ENCODE measurements around the gene TESK2.
"Not testable (repeated sequence)": the region's sequence is repeated elsewhere in the genome, so short reads cannot be mapped to it uniquely, and the experiment has no call there.

TESK2 gene

GRCh38 chr1:45479039-45479748 lies 11.8 kb downstream of the TESK2 start:
- in situ Hi-C loops (cut with MboI; ENCODE audit: low pct_unique_long_range_greater_than_20kb, low sequenced_read_pairs): no loop called here
- DNase-seq: no peak

GRCh38 chr1:45478121-45478814 lies 12.7 kb downstream of the TESK2 start:
- in situ Hi-C loops (cut with MboI; ENCODE audit: low pct_unique_long_range_greater_than_20kb, low sequenced_read_pairs): no loop called here

GRCh38 chr1:45477646-45478045 lies 13.3 kb downstream of the TESK2 start:
- no peak for DNase-seq
- in situ Hi-C loops (cut with MboI; ENCODE audit: low pct_unique_long_range_greater_than_20kb, low sequenced_read_pairs): no loop called here

More at GRCh38 chr1:45478121-45478814, 12.7 kb downstream of the TESK2 start:
- no peak for DNase-seq

GRCh38 chr1:45474194-45474593 lies 16.8 kb downstream of the TESK2 start:
- DNase-seq; in situ Hi-C loops (cut with MboI; ENCODE audit: low pct_unique_long_range_greater_than_20kb, low sequenced_read_pairs): not testable (repeated sequence)

GRCh38 chr1:45473302-45473701 lies 17.7 kb downstream of the TESK2 start:
- DNase-seq: no peak
- in situ Hi-C loops (cut with MboI; ENCODE audit: low pct_unique_long_range_greater_than_20kb, low sequenced_read_pairs): no loop called here

GRCh38 chr1:45470306-45470798 lies 20.6 kb downstream of the TESK2 start:
- no peak for DNase-seq
- in situ Hi-C loops (cut with MboI; ENCODE audit: low pct_unique_long_range_greater_than_20kb, low sequenced_read_pairs): no loop called here

GRCh38 chr1:45467353-45467752 lies 23.6 kb downstream of the TESK2 start:
- DNase-seq; in situ Hi-C loops (cut with MboI; ENCODE audit: low pct_unique_long_range_greater_than_20kb, low sequenced_read_pairs): not testable (repeated sequence)

- in situ Hi-C loops (cut with MboI; ENCODE audit: low pct_unique_long_range_greater_than_20kb, low sequenced_read_pairs): no loop called here
- DNase-seq: no peak
Observed at GRCh38 chr1:45465277-45465676, 25.7 kb downstream of the TESK2 start.

- no peak for DNase-seq
- in situ Hi-C loops (cut with MboI; ENCODE audit: low pct_unique_long_range_greater_than_20kb, low sequenced_read_pairs): no loop called here
Observed at GRCh38 chr1:45458894-45459293, 32.1 kb downstream of the TESK2 start.

GRCh38 chr1:45456531-45456930 lies 34.4 kb downstream of the TESK2 start:
- in situ Hi-C loops (cut with MboI; ENCODE audit: low pct_unique_long_range_greater_than_20kb, low sequenced_read_pairs): no loop called here
- no peak for DNase-seq

- in situ Hi-C loops (cut with MboI; ENCODE audit: low pct_unique_long_range_greater_than_20kb, low sequenced_read_pairs): no loop called here
- no peak for DNase-seq
Observed at GRCh38 chr1:45455162-45455561, 35.8 kb downstream of the TESK2 start.

- DNase-seq: no peak
- in situ Hi-C loops (cut with MboI; ENCODE audit: low pct_unique_long_range_greater_than_20kb, low sequenced_read_pairs): no loop called here
Observed at GRCh38 chr1:45454464-45454863, 36.5 kb downstream of the TESK2 start.

- in situ Hi-C loops (cut with MboI; ENCODE audit: low pct_unique_long_range_greater_than_20kb, low sequenced_read_pairs): no loop called here
- DNase-seq: no peak
Observed at GRCh38 chr1:45452503-45452902, 38.5 kb downstream of the TESK2 start.

GRCh38 chr1:45448357-45448756 lies 42.6 kb downstream of the TESK2 start:
- in situ Hi-C loops (cut with MboI; ENCODE audit: low pct_unique_long_range_greater_than_20kb, low sequenced_read_pairs): no loop called here
- DNase-seq: no peak

- in situ Hi-C loops (cut with MboI; ENCODE audit: low pct_unique_long_range_greater_than_20kb, low sequenced_read_pairs): no loop called here
- DNase-seq: no peak
Observed at GRCh38 chr1:45446950-45447672, 43.9 kb downstream of the TESK2 start.

GRCh38 chr1:45446530-45446929 lies 44.4 kb downstream of the TESK2 start:
- in situ Hi-C loops (cut with MboI; ENCODE audit: low pct_unique_long_range_greater_than_20kb, low sequenced_read_pairs): no loop called here
- DNase-seq: no peak

- in situ Hi-C loops (cut with MboI; ENCODE audit: low pct_unique_long_range_greater_than_20kb, low sequenced_read_pairs): no loop called here
- DNase-seq: no peak
Observed at GRCh38 chr1:45444609-45445131, 46.3 kb downstream of the TESK2 start.

GRCh38 chr1:45443580-45444446 lies 47.1 kb downstream of the TESK2 start:
- in situ Hi-C loops (cut with MboI; ENCODE audit: low pct_unique_long_range_greater_than_20kb, low sequenced_read_pairs): no loop called here
- DNase-seq: no peak

- in situ Hi-C loops (cut with MboI; ENCODE audit: low pct_unique_long_range_greater_than_20kb, low sequenced_read_pairs): no loop called here
- DNase-seq: no peak
Observed at GRCh38 chr1:45442272-45442671, 48.7 kb downstream of the TESK2 start.

All from KBM-7 (cell line).